ENCODE results near the gene TENM4.

TENM4 gene

GRCh38 chr11:79427126-79427525, 13.7 kb downstream of the TENM4 start:
- no peak for DNase-seq (ENCODE audit: low read depth)
- H3K4me3 ChIP-seq (ENCODE audit: control insufficient read depth, low read depth, low read length) = no peak overlapping the region
- TF ChIP-seq CTCF (IDR thresholded peaks at IDR 0.05; ENCODE audit: control insufficient read depth, insufficient read depth, low read depth, low read length, missing control alignments) = no peak

GRCh38 chr11:79425463-79425862, 15.4 kb downstream of the TENM4 start:
- no peak for TF ChIP-seq CTCF (IDR thresholded peaks at IDR 0.05; ENCODE audit: control insufficient read depth, insufficient read depth, low read depth, low read length, missing control alignments)
- no peak overlapping the region for H3K4me3 ChIP-seq (ENCODE audit: control insufficient read depth, low read depth, low read length)
- DNase-seq (ENCODE audit: low read depth) = no peak

- no peak for DNase-seq (ENCODE audit: low read depth)
- TF ChIP-seq CTCF (IDR thresholded peaks at IDR 0.05; ENCODE audit: control insufficient read depth, insufficient read depth, low read depth, low read length, missing control alignments) = no peak
- H3K4me3 ChIP-seq (ENCODE audit: control insufficient read depth, low read depth, low read length) = no peak overlapping the region
Observed at GRCh38 chr11:79423736-79424135, 17.1 kb downstream of the TENM4 start.

- DNase-seq (ENCODE audit: low read depth) = no peak
- H3K4me3 ChIP-seq (ENCODE audit: control insufficient read depth, low read depth, low read length) = no peak overlapping the region
- TF ChIP-seq CTCF (IDR thresholded peaks at IDR 0.05; ENCODE audit: control insufficient read depth, insufficient read depth, low read depth, low read length, missing control alignments) = no peak
Observed at GRCh38 chr11:79422866-79423265, 18.0 kb downstream of the TENM4 start.

GRCh38 chr11:79421820-79422219, 19.0 kb downstream of the TENM4 start:
- no peak overlapping the region for H3K4me3 ChIP-seq (ENCODE audit: control insufficient read depth, low read depth, low read length)
- DNase-seq (ENCODE audit: low read depth) = no peak
- TF ChIP-seq CTCF (IDR thresholded peaks at IDR 0.05; ENCODE audit: control insufficient read depth, insufficient read depth, low read depth, low read length, missing control alignments) = no peak

GRCh38 chr11:79419120-79419519, 21.7 kb downstream of the TENM4 start:
- no peak overlapping the region for H3K4me3 ChIP-seq (ENCODE audit: control insufficient read depth, low read depth, low read length)
- TF ChIP-seq CTCF (IDR thresholded peaks at IDR 0.05; ENCODE audit: control insufficient read depth, insufficient read depth, low read depth, low read length, missing control alignments) = no peak
- DNase-seq (ENCODE audit: low read depth) = no peak

- no peak for TF ChIP-seq CTCF (IDR thresholded peaks at IDR 0.05; ENCODE audit: control insufficient read depth, insufficient read depth, low read depth, low read length, missing control alignments)
- no peak overlapping the region for H3K4me3 ChIP-seq (ENCODE audit: control insufficient read depth, low read depth, low read length)
- DNase-seq (ENCODE audit: low read depth) = no peak
Observed at GRCh38 chr11:79418241-79418640, 22.6 kb downstream of the TENM4 start.
